NCI-H146 treated with DMSO at 0.1 percent for 48 hours (cell line): ENCODE results near the gene ANKS3.
A peak's percentile ranks its signal among the peaks of the same experiment; 100 is the strongest.

ENCODE experiments used
- DNase-seq: peaks from one replicate; lab custom pipeline; 2025; ENCODE audit not compliant: unreplicated experiment; lab: John Stamatoyannopoulos, UW

ANKS3 gene

DNA sequence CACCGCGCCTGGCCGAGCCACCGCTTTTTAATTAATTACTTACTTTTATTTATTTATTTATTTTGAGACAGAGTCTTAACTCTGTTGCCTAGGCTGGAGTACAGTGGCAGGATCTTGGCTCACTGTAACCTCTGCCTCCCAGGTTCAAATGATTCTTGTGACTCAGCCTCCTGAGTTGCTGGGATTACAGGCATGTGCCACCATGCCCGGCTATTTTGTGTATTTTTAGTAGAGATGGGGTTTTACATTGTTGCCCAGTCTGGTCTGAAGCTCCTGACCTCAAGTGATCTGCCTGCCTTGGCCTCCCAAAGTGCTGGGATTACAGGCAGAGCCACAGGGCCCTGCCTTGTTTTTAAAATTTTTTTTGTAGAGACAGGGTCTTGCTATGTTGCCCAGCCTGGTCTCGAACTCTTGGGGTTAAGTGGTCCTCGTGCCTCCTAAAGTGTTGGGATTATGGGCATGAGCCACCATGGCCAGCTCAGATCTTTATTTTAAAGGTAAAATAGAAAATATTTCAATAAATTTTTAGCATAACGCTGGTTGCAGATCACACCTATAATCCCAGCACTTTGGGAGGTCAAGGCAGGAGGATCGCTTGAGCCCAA is 59.0 kb downstream of the ANKS3 start:
- DNase-seq: no peak

GRCh38 chr16:4673387-4674046 is 60.6 kb downstream of the ANKS3 start:
- no peak for DNase-seq

GRCh38 chr16:4668313-4668960 is 65.6 kb downstream of the ANKS3 start:
- DNase-seq: no peak

DNA sequence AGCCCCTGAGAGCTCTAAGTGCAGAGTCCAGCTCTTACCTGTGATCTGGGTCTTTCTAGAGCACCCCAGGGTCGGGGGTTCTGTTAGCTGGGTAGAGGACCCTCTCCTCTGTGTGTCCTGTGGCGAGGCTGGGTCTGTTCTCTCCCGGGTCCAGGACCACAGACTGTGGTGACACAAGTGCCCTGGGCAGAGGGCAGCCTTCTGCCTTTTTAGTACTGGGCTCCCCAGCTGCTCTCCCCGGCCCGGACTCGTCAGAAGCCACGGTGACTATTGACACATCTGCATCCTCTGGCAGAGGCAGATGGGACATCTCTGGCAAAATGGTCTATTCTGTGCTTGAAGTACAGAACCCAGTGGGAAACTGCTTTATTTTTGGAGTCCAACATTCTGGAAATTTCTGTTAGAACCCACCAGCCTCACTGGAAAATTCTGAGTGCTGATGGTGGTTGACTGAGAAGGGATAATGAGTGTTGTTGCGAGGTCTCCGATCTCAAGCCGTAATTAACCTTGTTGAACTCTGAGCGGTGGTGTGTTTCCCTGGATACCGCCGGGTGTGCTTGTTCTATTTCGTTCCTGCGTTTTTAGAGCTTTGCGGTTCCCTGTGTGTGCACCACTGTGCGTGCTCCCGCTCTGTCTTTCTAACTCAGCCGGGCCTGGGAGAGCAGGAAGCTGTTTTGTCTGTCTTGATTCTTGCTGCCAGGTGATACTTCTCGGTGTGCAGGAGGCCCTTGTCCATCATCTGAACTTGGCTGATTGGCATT is 66.7 kb downstream of the ANKS3 start:
- DNase-seq: no peak

DNA sequence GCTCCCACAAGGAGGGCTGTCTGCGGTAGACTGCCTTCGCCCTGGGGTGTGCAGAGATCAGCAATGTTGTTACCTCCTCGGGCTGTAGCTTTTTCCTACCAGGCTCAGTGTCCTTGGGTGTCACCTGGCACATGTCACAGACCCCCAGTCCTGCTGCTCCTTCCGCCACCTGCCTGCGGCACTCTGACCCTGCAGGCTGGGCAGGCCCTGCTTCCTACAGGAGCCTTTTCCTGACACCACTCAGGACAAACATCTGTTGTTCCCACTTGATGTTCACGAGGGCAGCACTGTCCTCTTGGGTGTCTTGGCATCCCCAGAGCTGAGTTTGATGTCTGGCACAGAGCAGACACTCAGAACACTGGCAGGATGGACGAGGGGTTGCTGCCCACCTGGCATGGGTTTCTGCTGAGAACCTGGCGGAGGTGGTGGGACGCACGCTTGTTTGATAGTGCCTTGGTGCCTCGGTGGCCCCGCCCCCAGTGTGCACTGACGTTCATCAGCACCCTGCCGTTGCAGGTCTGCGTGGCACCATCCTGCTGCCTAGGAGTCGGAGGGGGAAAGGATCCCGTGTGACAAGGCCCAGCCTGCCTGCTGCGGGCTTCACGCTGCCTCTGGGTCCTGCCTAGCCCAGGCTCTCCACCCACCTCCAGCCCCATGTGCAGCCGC is 67.4 kb downstream of the ANKS3 start:
- no peak for DNase-seq

DNA sequence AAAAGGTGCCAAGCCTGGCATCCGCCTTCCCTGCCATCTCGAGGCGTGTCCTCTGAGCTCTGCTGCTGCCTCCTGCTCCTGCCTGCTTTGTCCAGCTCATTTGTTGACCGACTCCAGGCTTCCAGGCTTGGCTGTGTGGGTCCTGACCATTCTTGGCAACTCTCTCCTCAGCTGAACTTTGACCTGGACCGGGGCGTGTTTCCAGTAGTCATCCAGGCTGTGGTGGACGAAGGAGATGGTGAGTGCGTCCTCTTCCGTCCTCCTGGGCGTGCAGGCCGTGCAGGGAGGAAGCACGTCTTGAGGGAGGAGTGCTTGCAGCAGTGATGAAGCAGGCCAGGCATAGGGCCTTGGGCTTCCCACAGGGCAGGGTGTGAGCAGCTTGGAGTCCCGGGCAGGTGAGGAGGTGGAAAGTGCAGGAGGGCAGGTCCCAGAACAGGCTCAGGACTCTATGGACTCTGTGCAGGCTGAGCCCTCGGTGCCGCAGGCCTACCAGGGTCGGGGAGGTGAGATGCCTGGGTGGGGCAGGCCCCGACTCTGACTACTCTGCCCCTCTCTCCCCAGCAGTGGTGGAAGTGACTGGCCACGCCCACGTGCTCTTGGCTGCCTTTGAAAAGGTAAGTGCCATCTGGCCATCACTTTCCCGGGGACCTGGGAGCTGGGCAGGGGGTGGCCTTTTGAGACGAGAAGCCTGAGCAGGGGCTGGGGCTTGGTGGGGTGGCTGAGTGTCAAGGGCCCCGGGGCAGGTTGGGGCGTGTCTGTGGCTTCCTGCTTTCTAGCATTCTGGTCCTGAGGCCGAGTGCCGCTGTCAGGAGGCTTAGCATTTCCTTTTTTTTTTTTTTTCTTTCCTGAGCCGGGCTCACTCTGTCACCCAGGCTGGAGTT is 69.3 kb downstream of the ANKS3 start:
- DNase-seq: no peak

DNA sequence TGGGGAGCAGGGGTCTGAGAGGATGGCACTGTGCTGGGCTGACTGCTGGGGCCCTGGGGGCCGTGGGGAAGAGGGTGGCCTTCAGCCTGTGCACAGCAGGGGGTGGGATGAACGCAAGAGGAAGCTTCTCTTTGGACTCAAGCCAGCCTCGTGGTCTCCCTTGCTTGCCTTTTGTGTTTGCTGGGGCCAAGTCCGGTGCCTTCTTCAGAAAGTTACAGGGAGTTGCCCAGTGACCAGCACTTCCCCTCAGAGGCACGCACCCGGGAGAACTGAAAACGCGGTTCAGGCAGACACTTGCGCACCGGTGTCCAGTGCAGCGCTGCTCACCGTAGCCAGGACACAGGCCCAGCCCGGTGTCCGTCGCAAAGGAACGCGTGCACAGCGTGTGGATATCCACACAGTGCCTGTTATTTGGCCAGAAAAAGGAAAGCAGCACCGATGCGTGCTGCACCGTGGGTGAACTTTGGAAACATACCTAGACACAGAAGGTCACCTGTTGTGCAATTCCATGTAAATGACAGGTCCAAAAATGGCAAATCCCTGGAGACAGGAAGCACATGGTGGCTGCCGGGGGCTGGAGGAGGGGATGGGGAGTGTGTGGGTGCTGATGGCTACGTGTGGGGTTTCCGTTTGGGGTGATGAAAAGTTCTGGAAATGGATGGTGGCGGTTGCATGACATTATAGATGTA is 70.2 kb downstream of the ANKS3 start:
- DNase-seq: peak; percentile 82

GRCh38 chr16:4663465-4663776 is 70.7 kb downstream of the ANKS3 start:
- peak; percentile 82 for DNase-seq

- DNase-seq: no peak
These were observed 72.4 kb downstream of the ANKS3 start for GRCh38 chr16:4661661-4662060.

DNA sequence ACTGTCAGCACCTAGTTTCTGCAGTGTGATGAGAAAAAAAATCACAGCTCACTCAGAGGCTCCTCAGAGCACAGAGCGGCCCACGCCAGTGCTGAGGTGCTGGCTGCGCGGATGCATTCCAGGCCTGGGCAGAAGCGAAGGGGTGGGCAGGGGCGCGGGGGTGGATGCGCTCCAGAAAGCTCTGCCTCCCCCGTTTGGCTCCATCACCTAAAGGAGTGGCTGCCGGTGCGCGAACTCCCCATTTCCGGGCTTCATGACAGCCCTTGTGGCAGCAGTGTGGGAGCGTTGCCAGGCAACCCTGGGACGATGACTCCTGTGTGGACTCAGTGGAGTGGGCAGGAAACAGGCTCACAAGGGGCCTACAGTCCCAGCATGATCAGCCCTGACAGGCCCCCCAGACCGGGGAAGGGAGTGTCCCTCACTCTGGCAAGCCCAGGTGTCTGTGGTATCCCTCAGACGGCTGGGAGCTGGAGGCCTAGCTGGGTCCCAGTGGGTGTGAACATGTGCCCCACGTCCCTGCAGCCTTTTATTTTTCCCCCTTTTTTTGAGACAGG is 73.5 kb downstream of the ANKS3 start:
- no peak for DNase-seq

GRCh38 chr16:4659363-4660353 is 74.4 kb downstream of the ANKS3 start:
- no peak for DNase-seq

DNA sequence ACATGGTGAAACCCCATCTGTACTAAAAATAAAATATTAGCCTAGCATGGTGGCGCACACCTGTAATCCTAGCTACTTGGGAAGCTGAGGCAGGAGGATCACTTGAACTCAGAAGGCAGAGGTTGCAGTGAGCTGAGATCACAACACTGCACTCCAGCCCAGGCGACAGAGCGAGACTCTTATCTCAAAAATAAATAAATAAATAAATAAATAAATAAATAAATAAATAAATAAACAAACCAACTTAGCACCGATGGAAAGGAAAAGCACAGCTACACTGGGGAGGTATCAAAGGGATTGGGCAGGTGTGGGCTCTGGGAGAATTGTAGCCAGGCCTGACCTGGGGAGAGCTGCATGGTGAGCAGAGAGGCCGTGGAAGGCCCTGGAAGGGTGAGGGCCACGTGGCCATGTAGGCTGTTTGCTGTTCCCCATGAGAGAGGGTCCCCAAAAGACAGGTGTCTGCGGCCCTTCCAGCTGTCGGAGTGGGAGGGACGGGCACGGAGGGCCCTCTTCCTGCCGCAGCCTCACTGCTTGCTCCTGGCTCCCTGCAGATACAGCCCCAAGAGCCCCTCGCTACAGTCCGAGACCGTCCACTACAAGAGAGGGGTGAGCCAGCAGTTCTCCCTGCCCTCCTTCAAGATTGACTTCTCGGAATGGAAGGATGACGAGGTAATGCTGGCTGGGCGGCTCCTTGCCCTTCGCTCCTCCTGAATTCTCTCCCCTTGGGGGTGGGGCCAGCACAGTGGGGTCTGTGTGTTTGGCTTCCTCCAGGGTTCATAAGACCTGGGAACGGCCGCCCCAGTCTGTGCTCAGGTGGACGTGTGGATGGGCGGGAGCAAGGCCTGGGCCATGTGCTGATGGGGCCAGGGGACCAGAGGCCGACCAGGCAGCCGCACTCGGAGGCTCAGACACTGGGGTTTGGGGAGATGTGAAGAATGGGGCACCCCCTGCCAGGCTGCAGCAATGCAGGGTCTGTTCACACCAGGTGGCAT is 77.1 kb downstream of the ANKS3 start:
- no peak for DNase-seq

GRCh38 chr16:4656221-4656620 is 77.8 kb downstream of the ANKS3 start:
- no peak for DNase-seq

DNA sequence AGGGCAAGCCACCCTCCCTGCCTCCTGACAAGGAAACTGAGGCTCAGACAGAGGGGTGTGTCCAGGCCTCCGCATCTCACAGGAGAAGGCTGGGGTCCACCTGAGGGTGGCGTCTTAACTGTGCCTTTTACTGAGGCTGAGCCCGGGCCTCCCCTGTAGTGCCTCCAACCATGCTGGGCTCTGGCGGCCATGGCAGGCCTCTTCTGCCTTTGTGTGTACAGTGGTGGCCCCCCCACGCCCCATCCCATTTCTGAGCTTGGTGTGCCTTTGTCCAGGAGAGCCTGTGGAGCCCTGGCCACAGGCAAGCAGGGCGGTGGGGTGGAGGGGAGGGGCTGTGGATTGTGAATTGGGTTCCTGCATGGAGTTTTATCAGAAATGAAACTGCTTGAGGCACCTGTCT is 78.3 kb downstream of the ANKS3 start:
- no peak for DNase-seq

DNA sequence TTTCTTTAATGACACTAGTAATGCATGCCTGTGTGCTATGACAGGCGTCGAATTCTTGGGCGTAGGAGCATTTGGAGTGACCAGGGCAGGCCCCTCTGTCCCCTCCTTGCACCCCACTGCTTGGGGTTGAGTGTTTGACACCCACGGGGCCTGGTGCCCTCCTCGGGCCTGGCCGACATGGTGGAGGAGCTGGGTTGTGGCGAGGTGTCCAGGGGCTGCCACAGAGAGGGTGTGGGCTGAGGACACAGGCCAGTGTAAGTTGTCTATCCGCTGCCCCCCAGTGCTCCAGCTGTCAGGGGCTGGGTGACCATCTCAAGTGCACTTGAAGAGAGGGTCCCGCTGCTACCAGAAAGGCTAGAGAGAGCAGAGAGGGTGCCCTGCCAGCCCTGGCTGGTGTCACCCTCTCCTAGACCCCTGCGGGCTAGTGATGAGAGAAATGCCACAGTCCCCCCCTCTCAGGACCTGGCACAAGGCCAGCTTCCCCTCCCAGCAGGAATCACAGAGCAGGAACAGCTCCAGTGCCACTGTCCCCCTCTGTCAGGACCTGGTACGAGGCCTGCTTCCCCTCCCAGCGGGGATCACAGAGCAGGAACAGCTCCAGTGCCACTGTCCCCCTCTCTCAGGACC is 79.0 kb downstream of the ANKS3 start:
- no peak for DNase-seq

GRCh38 chr16:4654011-4654963 is 79.8 kb downstream of the ANKS3 start:
- DNase-seq: no peak
